NCI-H2196 (cell line): ENCODE data around the gene COL16A1.

ENCODE experiments used
- DNase-seq: peaks from one replicate; lab custom pipeline; 2025; ENCODE audit not compliant: unreplicated experiment; lab: John Stamatoyannopoulos, UW

Gene COL16A1

DNA sequence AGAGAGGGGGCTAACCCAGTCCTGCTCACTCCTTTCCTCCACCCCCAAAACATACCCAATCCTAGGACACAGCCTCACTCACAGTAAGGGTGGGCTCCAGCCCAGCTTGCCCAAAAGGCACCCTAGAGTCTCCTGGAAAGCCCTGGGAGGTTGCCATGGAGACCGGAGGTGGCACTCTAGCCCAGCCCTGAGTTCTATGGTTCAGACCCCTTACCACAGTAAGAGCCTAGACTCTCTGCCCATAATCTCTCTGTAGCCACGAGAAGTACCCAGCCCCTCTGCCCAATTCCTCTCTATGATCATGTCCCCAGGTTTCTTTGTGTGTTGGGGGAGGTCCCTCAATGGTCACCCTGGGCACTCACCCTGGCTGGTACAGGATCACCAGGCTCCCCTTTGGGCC lies 14.4 kb downstream of the COL16A1 start:
- no peak for DNase-seq

- no peak for DNase-seq
Measured at GRCh38 chr1:31688233-31688918, 15.4 kb downstream of the COL16A1 start.

- DNase-seq = no peak
Measured at GRCh38 chr1:31687601-31688000, 16.2 kb downstream of the COL16A1 start.

DNA sequence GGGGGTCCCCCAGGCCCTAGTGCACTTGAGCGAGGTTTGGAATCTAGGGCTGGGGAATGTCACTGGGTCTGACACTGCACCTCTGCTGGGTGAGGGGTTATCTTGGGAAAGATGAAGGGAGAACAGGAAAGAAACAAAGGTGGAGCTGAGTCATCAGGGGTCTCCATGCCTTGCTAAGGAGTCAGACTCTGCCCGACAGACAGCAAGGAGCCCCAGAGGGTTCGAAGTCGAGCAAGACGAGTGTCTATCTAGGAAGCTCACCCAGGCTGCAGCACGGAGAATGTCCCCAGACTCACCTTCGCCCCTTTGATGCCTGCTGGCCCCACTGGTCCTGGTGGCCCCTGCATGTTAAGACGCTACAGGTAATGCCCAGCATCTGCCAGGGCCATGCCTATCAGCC lies 18.0 kb downstream of the COL16A1 start:
- DNase-seq = no peak

- DNase-seq = no peak
Measured at GRCh38 chr1:31683997-31684396, 19.8 kb downstream of the COL16A1 start.

DNA sequence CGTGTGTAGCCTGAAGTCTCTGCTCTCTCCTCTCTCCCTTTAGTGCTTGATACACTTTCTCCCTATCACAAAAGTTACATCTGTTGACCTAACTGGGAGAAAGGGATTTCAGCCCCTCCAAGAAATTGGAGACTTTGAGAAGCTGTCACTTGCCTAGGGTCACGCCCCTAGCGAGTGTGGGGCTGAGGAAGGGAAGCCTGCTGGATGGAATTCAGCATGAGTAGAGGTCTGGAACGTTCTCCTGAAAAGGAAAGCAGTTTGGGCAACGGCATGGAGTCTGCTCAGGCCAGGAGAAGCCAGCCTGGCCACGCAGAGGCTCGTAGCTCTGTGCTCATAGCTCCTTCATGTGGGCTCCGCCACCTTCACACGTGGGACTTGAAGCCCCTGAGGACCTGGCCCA lies 22.4 kb downstream of the COL16A1 start:
- no peak for DNase-seq

DNA sequence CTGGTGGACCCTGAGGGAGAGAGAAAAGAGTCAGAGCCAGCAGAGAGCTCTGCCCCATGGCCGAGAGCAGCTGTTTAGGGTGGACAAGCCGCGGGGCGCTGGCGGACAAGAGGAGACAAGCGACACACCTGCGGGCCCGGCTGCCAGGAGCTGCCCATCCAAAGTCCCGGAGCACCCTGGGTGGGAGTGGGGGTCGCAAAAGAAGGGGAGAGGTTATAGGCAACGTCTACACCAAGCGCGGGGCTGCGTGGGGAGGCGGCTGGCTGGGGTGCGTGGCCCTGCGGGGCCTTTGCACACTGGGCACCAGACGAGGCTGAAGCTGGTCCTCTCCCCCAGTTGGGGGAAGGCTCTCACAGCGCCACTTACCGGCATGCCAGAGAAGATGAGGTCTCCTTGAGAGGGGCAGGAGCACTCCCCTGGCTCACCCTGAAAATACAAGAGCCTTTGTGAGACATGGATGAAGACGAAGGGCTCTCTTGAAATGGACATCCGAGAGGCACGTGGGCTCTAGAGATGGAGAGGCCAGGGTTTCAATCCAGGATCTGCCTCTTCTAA lies 24.1 kb downstream of the COL16A1 start:
- no peak for DNase-seq

DNA sequence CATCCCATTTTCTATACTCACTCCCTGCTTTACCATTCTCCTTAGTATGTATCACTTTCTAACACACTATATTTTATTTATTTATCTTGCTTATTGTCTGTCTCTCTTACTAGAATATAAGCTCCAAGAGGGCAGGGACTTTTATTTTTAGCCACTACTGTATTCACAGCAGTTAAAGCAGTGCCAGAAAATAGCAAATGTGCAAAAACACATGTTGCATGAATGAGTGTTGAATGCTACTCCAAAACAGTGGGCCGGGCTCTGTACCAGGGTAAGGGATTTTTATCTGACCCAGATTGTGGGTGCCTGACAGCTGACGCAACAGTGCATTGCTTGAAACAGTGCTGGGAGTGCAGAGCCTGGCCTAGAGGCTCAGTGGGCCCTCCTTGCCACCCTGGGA lies 24.7 kb downstream of the COL16A1 start:
- DNase-seq = no peak

DNA sequence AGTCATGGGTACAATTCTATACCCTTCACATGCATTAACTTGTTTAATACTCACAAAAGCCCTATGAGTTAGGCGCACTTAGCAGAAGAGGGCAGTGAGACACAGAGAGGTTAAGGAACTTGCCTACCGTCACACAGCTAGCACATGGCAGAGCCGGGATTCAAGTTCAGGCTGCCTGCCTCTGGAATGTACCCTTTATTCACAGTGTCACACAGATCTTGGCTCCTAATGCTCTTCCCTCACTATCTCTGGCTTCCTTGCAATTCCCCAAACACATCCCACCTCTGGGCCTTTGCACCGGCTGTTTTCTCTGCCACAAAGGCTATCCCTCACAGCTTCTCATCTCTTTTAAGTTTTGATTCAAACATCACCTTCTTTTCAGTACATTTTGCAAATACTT lies 25.1 kb downstream of the COL16A1 start:
- DNase-seq = no peak

DNA sequence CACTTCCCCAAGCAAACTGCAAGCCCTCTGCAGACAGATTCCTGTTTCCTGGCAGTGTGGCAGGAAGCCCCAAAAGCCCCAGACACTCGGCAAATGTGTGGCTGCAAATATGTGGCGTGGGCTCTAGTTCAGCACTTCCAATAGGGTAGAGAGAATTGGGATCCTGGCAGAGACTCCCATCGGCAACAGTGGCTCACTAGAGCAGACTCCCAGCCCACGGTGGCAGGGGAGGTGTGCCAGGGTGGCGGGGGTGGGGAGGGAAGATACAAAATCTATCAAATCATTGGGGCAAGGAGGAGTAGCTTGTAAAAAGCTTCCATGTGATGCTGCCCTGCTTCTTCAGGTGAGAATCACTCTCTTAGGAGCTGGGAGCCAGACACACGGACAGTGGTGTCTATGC lies 25.9 kb downstream of the COL16A1 start:
- no peak for DNase-seq

DNA sequence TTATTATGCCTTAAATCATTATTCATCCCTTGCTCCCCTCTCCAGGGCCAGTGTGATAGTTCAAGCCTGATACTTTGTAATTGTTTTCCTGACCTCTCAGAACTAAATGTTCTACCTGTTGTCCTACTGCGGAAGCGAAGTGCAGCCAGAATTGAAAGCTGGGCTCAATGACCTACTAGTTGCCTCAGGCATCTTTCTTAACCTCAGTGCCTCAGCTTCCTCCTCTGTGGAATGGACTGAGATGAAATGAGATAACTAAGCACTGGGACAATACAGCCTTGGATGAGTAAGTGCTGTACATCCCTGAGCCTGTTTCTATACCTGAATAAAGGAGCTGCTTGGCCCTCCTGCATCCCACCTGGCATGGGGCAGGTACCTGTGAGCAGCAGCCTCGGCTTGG lies 26.4 kb downstream of the COL16A1 start:
- no peak for DNase-seq

DNA sequence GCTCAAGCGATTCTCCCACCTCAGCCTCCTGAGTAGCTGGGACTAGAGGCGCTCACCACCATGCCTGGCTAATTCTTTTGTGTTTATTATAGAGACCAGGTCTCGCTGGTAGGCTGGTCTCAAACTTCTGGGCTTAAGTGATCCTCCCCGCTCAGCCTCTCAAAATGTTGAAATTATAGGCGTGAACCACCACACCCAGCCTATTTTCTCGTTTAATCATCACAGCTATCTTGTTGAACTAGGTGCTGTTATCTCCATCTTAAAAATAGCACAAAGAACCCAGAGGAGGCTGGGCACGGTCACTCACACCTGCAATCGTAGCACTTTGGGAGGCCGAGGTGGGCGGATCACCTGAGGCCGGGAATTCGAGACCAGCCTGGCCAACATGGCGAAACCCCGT lies 28.1 kb downstream of the COL16A1 start:
- no peak for DNase-seq

- no peak for DNase-seq
Measured at GRCh38 chr1:31675161-31675560, 28.7 kb downstream of the COL16A1 start.

- no peak for DNase-seq
Measured at GRCh38 chr1:31674626-31675025, 29.2 kb downstream of the COL16A1 start.

DNA sequence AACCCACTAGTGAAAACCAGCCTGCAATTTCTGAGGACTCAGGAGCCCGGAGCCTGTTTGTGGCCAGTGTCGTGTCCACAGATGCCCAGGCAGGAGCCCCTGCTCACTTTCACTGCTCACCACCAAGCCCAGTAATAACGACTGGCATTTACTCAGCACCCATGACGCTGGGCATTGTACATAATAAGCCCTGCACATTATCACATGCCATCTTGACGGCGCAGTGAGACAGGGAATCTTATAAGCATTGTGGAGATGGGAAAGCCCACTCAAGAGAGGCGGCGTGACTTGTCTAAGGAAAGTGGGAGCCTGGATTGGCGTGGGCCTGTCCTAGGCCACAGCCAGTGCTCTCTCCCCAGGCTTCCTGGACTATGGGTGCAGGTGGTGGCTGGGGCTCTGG lies 30.4 kb downstream of the COL16A1 start:
- DNase-seq = no peak

DNA sequence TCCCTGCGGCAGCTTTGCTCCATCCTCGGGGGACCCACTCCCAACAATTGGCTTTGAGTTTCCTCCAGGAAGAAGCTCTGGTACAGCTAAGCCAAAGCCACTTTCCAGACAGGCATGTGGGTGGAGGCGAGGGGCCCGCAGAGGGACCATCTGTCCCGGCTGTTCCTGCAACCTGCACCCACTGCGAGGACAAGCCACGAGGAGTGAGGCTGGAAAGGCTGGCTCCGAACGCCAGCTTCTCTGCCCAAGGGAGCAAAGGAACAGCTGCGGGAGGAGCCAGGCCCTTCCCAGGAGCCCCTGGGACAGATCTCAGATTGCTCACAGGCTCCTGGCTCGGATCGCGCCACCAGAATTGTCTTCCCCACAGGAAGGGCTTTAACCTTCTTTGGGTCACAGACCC lies 30.8 kb downstream of the COL16A1 start:
- DNase-seq = no peak

- no peak for DNase-seq
Measured at GRCh38 chr1:31671561-31672201, 32.1 kb downstream of the COL16A1 start.

- DNase-seq = no peak
Measured at GRCh38 chr1:31671147-31671546, 32.7 kb downstream of the COL16A1 start.

GRCh38 chr1:31670593-31670964 lies 33.2 kb downstream of the COL16A1 start:
- no peak for DNase-seq

- peak; percentile 91 for DNase-seq
Measured at GRCh38 chr1:31669786-31670592, 33.8 kb downstream of the COL16A1 start.

DNA sequence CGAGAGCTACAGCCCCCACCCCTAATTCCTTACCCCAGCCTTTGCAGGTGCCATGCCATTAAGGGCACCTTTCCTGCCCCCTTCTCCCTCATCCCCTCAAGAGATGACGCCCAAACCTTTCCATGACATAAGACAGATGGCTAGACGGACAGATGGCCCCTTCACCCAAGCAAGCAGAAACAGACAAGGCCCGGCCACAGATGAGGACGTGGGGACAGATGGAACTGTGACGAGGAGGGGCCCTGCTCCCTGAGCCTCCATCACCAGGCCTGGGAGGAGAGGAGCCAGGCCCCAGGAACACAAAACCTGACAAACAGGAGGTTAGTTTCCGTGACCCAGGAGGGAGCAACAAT lies 34.4 kb downstream of the COL16A1 start:
- no peak for DNase-seq

GRCh38 chr1:31668303-31668883 lies 35.4 kb downstream of the COL16A1 start:
- DNase-seq = no peak
